Upper lobe of left lung (tissue), 4 donors: ENCODE data around the gene RASD2.
"Not testable (repeated sequence)": the region's sequence is repeated elsewhere in the genome, so short reads cannot be mapped to it uniquely, and the experiment has no call there.

Source experiments
- CTCF ChIP-seq, 6 experiments: fragments of 450-650 bp in 4 of 6; fragments of 200-600 bp in 2 of 6; sonication (generic) in 2 of 6; IDR thresholded peaks; one replicate each; pipeline ENCODE4 v1.5.1; 2016 to 2019; ENCODE audit warnings: antibody characterized with exemption in 6 of 6
- EP300 ChIP-seq, 4 donors: sonication (generic); formaldehyde crosslinking; IDR thresholded peaks; one replicate each; pipeline ENCODE4 v1.5.1; 2017; ENCODE audit warnings: antibody characterized with exemption in 4 of 4, control low read depth in 2 of 4
- POLR2A ChIP-seq, 4 donors: fragments of 450-650 bp; IDR thresholded peaks; one replicate each; pipeline ENCODE4 v1.5.1; 2016 to 2017; ENCODE audit warnings: antibody characterized with exemption in 4 of 4, mild to moderate bottlenecking in 2 of 4
- POLR2AphosphoS5 ChIP-seq, 2 donors: sonication (generic); formaldehyde crosslinking; IDR thresholded peaks; one replicate each; pipeline ENCODE4 v1.5.1; 2017; ENCODE audit warnings: antibody characterized with exemption in 2 of 2

- TF ChIP-seq CTCF, POLR2AphosphoS5, EP300, POLR2A (IDR thresholded peaks at IDR 0.05): not testable (repeated sequence)
Observed at GRCh38 chr22:35515952-35516351, 24.7 kb upstream of the RASD2 start.
